Small intestine (tissue), 7 donors: ENCODE measurements around the gene MPRIP. TPM values are rescaled to one million over a fixed set of nuclear protein-coding genes. Genes with fewer than 3 reads are reported as not detected.
"Not testable (repeated sequence)": the region's sequence is repeated elsewhere in the genome, so short reads cannot be mapped to it uniquely, and the experiment has no call there.

Source experiments
- DNase-seq, 2 donors: peaks; one replicate each; pipeline versions ENCODE4 v3.0.0 to v3.0.0-alpha.2; 2013
- FAIRE-seq: peaks from 2 replicates; lab custom pipeline; 2012; peaks lifted over from hg19 to GRCh38; lab: Jason Lieb, UNC
- H3K27ac ChIP-seq, 3 donors: one replicate each; pipeline ENCODE4 v1.5.1; 2013; ENCODE audit warnings: low read length in 2 of 3, mild to moderate bottlenecking in 2 of 3, control low read depth in 1 of 3, inconsistent platforms in 1 of 3, low read depth in 1 of 3, moderate library complexity in 1 of 3
- H3K27me3 ChIP-seq, 3 donors: one replicate each; pipeline ENCODE4 v1.6.1; 2013; ENCODE audit warnings: low read length in 3 of 3, inconsistent platforms in 1 of 3; ENCODE audit not compliant: control insufficient read depth in 3 of 3, insufficient read depth in 3 of 3
- H3K36me3 ChIP-seq, 3 donors: one replicate each; pipeline ENCODE4 v1.6.1; 2013; ENCODE audit warnings: low read length in 3 of 3, inconsistent platforms in 1 of 3, low read depth in 1 of 3, mild to moderate bottlenecking in 1 of 3, moderate library complexity in 1 of 3; ENCODE audit not compliant: control insufficient read depth in 3 of 3, insufficient read depth in 2 of 3
- H3K4me1 ChIP-seq, 3 donors: one replicate each; pipeline ENCODE4 v1.6.1; 2013; ENCODE audit warnings: low read length in 2 of 3, inconsistent platforms in 1 of 3, low read depth in 1 of 3, mild to moderate bottlenecking in 1 of 3, moderate library complexity in 1 of 3; ENCODE audit not compliant: control insufficient read depth in 3 of 3, insufficient read depth in 2 of 3
- H3K4me3 ChIP-seq, 3 donors: one replicate each; pipeline ENCODE4 v1.5.1; 2013; ENCODE audit warnings: low read length in 3 of 3, control low read depth in 1 of 3, inconsistent platforms in 1 of 3, low read depth in 1 of 3, mild to moderate bottlenecking in 1 of 3, moderate library complexity in 1 of 3
- H3K9me3 ChIP-seq, 2 donors: one replicate each; pipeline ENCODE4 v1.6.1; 2013; ENCODE audit warnings: low read depth in 1 of 2, low read length in 1 of 2; ENCODE audit not compliant: control insufficient read depth in 2 of 2, insufficient read depth in 1 of 2
- WGBS, 3 donors: extraction: QIAGEN DNeasy Blood & Tissue Kit; methylation state at CpG; one replicate each; pipeline ENCODE4 v1.1.7; 2013; 5-methylcytosine and 5-hydroxymethylcytosine counted together
- polyA plus RNA-seq, 4 donors: library from polyadenylated mRNA; stranded (reverse) in 3 of 4; unstranded in 1 of 4; fragments of 200-250 nt in 3 of 4; fragments of 120-200 nt in 1 of 4; gene quantifications; one replicate each; pipeline versions ENCODE4 v1.2.1 to v1.2.3, GENCODE V29; 2013
- donor health status: healthy with polysubstance abuse.
- donor health status: control.
- donor health status: control.
- donor health status: Bipolar disorder and iron deficiency.
- donor health status: healthy.

MPRIP gene
- polyA plus RNA-seq, 4 donors = 98.9 to 233 (median 190) TPM

DNA sequence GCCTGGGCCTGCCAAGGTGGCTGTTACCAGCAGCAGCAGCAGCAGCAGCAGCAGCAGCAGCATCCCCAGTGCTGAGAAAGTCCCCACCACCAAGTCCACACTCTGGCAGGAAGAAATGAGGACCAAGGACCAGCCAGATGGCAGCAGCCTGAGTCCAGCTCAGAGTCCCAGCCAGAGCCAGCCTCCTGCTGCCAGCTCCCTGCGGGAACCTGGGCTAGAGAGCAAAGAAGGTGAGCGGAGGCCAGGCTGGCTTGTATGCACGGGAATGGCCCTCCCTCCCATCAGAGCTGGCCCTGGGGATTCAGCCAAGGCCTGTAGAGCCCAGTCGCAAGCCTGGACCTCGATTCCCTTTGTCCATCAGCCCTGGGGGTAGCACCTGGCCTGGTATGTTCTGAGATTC is 94.0 kb downstream of the MPRIP start:
- FAIRE-seq, H3K9me3 ChIP-seq, H3K27ac ChIP-seq, H3K4me3 ChIP-seq, H3K27me3 ChIP-seq, H3K4me1 ChIP-seq, DNase-seq: not testable (repeated sequence)
- H3K36me3 ChIP-seq = peaks cover 25 to 97% (median 26%) of the 10 kb centered on the region in 3 donors
- 93 to 94% (median 93%) methylated on average over 5 of the region's 5 CpGs for WGBS, 3 donors

DNA sequence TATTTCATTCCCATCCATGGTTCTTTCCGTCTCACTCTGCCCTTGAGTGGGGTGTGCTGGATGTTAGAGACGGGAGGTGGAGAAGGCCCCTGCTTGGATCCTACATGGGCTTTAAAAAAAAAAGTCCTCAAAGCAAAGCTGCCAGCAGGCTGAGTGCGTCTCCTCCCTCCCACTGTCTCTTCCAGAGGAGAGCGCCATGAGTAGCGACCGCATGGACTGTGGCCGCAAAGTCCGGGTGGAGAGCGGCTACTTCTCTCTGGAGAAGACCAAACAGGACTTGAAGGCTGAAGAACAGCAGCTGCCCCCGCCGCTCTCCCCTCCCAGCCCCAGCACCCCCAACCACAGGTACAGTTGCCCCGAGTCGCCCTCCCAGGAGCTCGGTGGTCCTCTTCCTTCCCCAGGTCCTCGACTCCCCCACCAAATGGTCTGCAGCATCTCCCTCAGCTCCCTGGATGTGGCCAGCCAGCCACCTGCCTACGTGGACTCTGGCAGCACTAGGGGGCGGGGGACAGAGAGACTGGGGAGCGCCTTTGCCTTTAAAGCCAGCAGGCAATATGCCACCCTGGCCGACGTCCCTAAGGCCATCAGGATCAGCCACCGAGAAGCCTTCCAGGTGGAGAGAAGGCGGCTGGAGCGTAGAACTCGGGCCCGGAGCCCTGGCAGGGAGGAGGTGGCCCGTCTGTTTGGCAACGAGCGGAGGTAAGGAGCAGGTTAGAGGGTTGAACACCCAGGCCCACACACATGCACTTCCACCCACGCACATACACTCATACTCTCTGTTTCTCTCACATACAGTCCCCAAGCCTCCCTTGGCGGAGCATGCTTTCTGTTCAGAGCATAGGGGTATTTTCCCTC is 95.7 kb downstream of the MPRIP start:
- H3K4me1 ChIP-seq = no peaks in the 10 kb centered on the region
- WGBS, 3 donors = 91 to 96% (median 91%) methylated on average over 28 to 30 of the region's 30 CpGs
- no peaks in the 10 kb centered on the region for H3K9me3 ChIP-seq
- DNase-seq (no peak), FAIRE-seq (no peak)
- no peaks in the 10 kb centered on the region for H3K27me3 ChIP-seq
- no peak overlapping the region for H3K4me3 ChIP-seq
- no peak overlapping the region for H3K27ac ChIP-seq
- peaks cover 21 to 97% (median 32%) of the 10 kb centered on the region in 3 donors for H3K36me3 ChIP-seq

DNA sequence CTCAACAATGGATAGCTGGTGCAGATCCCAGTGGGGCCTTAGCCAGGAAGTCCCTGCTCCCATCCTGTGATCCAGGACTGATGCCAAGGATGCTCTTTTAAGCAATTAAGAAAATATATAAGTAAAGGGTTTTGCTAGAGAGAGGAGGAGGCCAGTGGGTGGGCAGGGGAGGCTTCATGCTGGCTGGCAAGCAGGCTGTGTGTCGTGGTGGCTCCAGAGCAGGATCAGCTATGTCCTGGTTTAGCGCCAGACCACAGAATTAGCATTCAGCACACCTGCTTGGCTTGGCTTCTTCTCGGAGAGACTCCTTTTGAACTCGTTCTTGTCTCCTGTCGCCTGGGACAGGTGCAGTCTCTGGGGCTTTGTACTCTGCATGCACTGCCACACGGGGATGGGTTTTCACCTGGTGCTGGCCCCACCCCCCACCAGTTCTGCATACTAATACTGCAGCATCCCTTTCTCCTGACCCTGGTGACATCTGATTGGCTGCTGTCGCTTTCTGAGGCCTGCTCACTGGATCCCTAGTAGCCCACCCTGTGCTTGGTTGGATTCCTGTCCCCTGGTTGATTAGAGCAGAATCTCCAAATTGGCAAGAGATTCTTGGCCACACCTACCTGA is 97.8 kb downstream of the MPRIP start:
- no peaks in the 10 kb centered on the region for H3K27me3 ChIP-seq
- whole genome bisulfite sequencing, 3 donors = 43 to 62% (median 59%) methylated on average over 7 of the region's 7 CpGs
- DNase-seq = no peak
- peaks cover 25 to 97% (median 37%) of the 10 kb centered on the region in 3 donors for H3K36me3 ChIP-seq
- H3K9me3 ChIP-seq = no peaks in the 10 kb centered on the region
- H3K27ac ChIP-seq = no peak overlapping the region
- no peak for FAIRE-seq
- no peaks in the 10 kb centered on the region for H3K4me1 ChIP-seq
- H3K4me3 ChIP-seq = no peak overlapping the region

DNA sequence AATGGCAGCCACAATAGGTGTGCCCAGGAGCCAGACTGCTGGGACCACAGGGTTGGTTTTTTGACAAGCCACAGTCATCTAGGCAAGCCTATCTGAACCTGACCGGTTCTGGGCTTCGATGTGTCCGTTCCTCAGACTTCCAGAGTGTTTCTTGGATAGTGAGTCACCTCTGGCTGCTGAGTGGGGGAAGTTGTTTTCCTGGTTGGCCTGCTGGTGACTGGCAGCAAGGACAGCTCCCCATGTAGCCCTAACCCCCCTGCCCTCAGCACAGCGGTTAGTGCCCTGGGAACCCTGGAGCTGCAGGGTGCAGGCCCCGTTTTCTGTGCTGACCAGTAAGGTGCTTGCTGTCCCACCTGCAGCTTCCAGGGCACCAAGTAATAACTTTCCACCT is 98.3 kb downstream of the MPRIP start:
- Histone ChIP-seq H3K4me1 (no peaks in the 10 kb centered on the region), H3K9me3 (no peaks in the 10 kb centered on the region), H3K27ac (no peak overlapping the region), H3K4me3 (no peak overlapping the region), H3K27me3 (no peaks in the 10 kb centered on the region), H3K36me3 (peaks cover 24 to 98% (median 40%) of the 10 kb centered on the region in 3 donors)
- DNase-seq (no peak), FAIRE-seq (no peak)
- WGBS, 3 donors = 87 to 94% (median 92%) methylated on average over 5 of the region's 5 CpGs

DNA sequence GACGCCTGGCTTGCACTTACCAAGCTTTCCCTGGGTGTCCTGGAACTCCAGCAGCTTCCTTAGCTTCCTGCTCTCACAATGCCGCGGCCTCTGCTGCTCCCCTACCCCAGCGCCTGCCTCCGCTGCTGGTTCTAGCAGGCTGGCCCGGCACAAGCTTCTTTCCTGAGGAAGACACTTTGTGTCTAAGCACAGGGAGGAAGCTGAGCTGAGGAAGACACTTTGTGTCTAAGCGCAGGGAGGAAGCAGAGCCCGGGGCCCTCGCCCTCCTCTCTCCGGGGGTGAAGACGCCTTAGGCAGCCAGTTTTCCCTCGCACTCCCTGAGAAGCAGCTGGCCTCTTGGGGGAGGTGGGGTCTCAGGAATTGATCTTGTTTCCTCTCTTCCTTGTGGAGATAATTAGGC is 99.0 kb downstream of the MPRIP start:
- Histone ChIP-seq H3K4me1 (no peaks in the 10 kb centered on the region), H3K27ac (no peak overlapping the region), H3K4me3 (no peak overlapping the region), H3K27me3 (no peaks in the 10 kb centered on the region), H3K9me3 (no peaks in the 10 kb centered on the region), H3K36me3 (peaks cover 21 to 98% (median 42%) of the 10 kb centered on the region in 3 donors)
- FAIRE-seq = no peak
- 81 to 96% (median 87%) methylated on average over 12 of the region's 12 CpGs for WGBS, 3 donors
- DNase-seq = no peak

DNA sequence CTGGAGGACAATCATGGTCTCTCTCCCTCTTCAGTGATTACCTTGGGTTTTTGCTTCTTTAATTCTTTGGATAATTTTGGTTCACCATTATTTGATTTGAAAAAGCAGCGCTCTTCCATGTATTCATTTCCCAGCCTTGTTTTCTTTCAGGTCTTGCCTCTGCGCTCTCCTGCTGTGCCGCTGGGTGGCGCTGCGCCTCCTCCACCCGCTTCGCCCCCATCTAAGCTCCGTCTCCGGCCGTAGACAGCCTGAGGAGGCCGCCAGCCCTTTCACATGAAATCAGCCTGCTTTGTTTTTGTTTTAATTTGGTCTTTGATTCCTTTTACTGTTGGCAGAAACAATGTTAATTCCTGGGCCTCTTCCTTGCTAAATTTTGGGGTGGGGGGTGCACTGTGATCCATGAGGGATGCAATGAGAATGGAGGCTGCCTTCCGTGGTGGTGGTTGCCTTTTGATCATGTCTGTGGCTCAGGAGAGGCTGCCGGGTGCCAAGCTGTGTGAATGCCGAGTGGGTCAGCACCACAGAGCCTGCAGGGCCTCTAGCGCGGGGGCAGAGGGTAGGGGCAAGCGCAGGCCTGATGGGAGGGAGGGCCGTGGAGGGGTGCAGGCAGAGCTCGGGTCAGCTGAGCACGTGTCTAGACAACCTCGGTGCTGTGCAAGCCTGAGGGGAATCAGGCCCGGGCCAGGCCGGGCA is 99.7 kb downstream of the MPRIP start:
- Histone ChIP-seq H3K27me3 (no peaks in the 10 kb centered on the region), H3K9me3 (no peaks in the 10 kb centered on the region), H3K27ac (no peak overlapping the region), H3K4me1 (no peaks in the 10 kb centered on the region), H3K4me3 (no peak overlapping the region), H3K36me3 (peaks cover 26 to 98% (median 39%) of the 10 kb centered on the region in 3 donors)
- 70 to 82% (median 77%) methylated on average over 20 to 23 of the region's 23 CpGs for WGBS, 3 donors
- FAIRE-seq (no peak), DNase-seq (peak in 1 of 2 donors; percentile 33)

DNA sequence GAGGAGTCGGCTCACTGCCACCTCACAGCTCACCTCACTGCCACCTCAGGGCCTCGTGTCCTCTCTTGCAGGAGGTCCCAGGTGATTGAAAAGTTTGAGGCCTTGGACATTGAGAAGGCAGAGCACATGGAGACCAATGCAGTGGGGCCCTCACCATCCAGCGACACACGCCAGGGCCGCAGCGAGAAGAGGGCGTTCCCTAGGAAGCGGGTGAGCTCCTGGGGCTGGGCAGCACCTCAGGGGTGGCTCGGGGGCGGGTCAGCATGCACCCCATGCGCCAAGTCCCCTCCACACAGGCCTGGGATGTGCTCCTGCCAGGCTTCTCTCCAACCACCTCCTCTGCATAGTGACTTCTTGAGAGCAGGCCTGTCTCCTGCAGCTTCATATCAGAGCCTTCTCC is 100.3 kb downstream of the MPRIP start:
- WGBS, 3 donors = 90 to 94% (median 90%) methylated on average over 10 to 11 of the region's 11 CpGs
- DNase-seq = no peak
- FAIRE-seq = no peak
- Histone ChIP-seq H3K27ac (no peak overlapping the region), H3K27me3 (no peaks in the 10 kb centered on the region), H3K36me3 (peaks cover 28 to 99% (median 39%) of the 10 kb centered on the region in 3 donors), H3K4me1 (no peaks in the 10 kb centered on the region), H3K9me3 (no peaks in the 10 kb centered on the region), H3K4me3 (no peak overlapping the region)

DNA sequence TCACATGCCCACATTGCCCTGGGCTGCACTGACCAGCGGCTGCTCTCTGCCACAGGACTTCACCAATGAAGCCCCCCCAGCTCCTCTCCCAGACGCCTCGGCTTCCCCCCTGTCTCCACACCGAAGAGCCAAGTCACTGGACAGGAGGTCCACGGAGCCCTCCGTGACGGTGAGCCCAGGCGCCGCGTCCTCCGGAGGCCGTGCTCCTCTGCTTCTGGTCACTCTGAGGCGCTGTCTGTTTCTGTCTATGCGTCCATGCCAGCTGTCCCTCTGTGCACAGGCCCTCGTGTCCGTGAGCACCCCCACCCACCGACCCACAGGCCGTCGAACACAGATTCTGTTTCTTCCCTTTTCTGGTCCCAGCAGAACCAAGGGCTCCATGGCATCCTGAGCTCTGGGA is 101.2 kb downstream of the MPRIP start:
- no peak for DNase-seq
- H3K36me3 ChIP-seq = peaks cover 28 to 96% (median 39%) of the 10 kb centered on the region in 3 donors
- H3K4me1 ChIP-seq = no peaks in the 10 kb centered on the region
- 95 to 96% (median 96%) methylated on average over 19 of the region's 19 CpGs for WGBS, 3 donors
- no peak overlapping the region for H3K4me3 ChIP-seq
- H3K27me3 ChIP-seq = no peaks in the 10 kb centered on the region
- H3K9me3 ChIP-seq = no peaks in the 10 kb centered on the region
- FAIRE-seq = no peak
- H3K27ac ChIP-seq = no peak overlapping the region
